Panc1 (cell line): ENCODE data around the gene PLEKHA7.

Source experiments
- POLR2AphosphoS5 ChIP-seq: IDR thresholded peaks from 2 replicates; pipeline ENCODE4 v1.6.1; 2012; ENCODE audit warnings: mild to moderate bottlenecking, low read depth, low read length, moderate library complexity
- TCF7L2 ChIP-seq: IDR thresholded peaks from 2 replicates; pipeline ENCODE4 v1.6.1; 2011; ENCODE audit warnings: mild to moderate bottlenecking, low read depth, low read length, inconsistent platforms
- TF ChIP-seq, protein P1 (sequence below): fragments of 450-650 bp; IDR thresholded peaks from 2 replicates; pipeline ENCODE4 v1.5.1; 2017; ENCODE audit warnings: mild to moderate bottlenecking

DNA sequence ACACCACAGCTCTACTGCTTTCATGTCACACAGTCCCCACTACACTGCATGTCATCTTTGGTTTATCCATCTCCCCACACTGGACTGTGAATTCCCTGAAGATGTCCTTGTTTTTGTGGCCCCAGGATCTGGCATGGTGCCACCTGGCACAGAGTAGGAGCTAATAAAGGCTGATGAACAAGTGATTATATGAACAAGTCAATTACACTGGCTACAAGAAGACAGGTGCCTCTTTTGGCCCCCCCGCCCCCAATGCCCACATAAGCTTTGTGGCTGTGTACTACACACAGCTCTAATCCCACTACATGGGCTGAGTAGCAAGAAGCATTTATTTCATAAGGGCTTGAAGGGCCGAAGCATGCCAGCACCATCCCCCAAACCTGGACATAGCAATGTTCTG lies 24.7 kb downstream of the PLEKHA7 start:
- TF ChIP-seq, protein P1, sequence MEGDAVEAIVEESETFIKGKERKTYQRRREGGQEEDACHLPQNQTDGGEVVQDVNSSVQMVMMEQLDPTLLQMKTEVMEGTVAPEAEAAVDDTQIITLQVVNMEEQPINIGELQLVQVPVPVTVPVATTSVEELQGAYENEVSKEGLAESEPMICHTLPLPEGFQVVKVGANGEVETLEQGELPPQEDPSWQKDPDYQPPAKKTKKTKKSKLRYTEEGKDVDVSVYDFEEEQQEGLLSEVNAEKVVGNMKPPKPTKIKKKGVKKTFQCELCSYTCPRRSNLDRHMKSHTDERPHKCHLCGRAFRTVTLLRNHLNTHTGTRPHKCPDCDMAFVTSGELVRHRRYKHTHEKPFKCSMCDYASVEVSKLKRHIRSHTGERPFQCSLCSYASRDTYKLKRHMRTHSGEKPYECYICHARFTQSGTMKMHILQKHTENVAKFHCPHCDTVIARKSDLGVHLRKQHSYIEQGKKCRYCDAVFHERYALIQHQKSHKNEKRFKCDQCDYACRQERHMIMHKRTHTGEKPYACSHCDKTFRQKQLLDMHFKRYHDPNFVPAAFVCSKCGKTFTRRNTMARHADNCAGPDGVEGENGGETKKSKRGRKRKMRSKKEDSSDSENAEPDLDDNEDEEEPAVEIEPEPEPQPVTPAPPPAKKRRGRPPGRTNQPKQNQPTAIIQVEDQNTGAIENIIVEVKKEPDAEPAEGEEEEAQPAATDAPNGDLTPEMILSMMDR = no peak
- TF ChIP-seq POLR2AphosphoS5 (no peak), TCF7L2 (no peak)
